GDM1 (cell line): Measurements from ENCODE around the gene GGTA1.
"Not testable (repeated sequence)": the region's sequence is repeated elsewhere in the genome, so short reads cannot be mapped to it uniquely, and the experiment has no call there.

Experiments
- DNase-seq: peaks from one replicate; lab custom pipeline; 2025; lab: John Stamatoyannopoulos, UW

The GGTA1 gene

DNA sequence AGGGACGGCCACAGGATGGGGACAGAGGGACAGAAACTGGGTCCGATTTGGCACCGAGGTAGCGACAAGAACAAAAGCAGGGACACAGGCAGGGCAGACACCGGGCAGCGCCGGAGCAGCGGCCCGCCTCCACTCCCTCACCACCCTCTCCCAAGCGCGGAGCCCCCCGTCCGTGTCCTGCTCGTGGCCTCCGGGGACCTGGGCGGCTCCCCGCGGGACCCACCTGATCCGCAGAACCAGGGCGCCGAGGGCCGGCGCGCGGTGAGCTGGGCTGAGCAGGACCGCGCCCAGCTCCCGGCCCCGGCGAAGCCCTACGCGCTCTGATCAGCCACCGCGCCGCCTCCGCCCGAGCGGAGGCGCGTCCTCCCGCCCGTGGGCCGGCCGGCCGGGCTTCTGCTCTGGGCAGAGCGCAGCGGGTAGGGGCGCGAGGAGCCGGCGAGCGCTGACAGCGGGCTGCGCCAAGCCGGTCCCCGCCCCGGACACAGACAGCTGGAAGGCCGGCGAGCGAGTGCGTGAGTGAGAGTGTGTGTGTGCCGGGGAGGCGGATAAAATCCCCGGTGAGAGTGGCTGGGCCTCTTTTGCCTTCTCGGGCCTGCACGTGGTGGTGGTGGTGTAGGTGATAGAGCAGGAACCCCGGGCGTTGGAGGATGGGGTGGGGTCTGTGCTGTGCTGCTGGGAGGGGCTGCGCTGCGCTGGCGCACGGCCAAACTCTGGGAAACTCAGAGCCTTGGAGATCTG lies at the start of gene GGTA1:
Gene GGTA1, minus strand, starts transcription at position 418 of the 738 bp plus-strand sequence. CDS start 31,922 bp downstream, outside the sequence.
- DNase-seq, result no peak

DNA sequence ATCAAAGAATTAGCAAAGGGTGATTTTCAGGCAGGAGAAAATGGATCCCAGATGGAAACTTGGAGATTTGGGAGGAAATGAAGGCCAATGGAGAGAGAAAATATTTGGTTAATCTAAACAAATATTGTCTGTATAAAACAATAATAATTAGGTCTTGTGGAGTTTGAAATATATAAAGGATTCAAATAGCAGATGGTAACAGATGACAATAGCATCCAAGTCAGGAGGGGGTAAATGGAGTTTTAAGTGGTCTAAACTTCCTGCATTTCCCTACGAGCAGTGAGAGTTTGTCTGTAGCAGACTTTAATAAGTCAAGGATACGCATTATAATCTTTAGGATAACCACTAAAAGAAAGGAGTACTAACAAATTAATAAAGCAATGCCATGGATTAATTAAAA lies 49.0 kb upstream of the GGTA1 start:
- no peak for DNase-seq

- DNase-seq, result peak; percentile 74
Observed at GRCh38 chr9:121545875-121546423, 46.3 kb upstream of the GGTA1 start.

GRCh38 chr9:121545150-121545874 lies 45.7 kb upstream of the GGTA1 start:
- DNase-seq, result no peak

DNA sequence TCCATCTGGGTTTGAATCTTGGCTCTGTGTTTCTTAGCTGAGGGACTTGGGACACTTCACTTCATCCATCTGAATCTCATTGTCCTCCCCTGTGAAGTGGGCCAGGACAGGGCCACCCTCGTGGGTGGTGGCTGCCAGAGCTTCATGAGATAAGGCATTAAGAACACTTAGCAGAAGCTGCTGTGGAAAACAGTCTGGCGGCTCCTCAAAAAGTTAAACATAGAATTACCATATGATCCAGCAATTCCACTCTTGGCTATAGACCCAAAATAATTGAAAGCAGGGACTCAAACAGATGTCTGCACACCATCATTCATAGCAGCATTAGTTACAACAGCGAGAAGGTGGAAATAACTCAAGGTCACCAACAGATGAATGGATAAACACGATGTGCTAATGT lies 42.4 kb upstream of the GGTA1 start:
- no peak for DNase-seq

DNA sequence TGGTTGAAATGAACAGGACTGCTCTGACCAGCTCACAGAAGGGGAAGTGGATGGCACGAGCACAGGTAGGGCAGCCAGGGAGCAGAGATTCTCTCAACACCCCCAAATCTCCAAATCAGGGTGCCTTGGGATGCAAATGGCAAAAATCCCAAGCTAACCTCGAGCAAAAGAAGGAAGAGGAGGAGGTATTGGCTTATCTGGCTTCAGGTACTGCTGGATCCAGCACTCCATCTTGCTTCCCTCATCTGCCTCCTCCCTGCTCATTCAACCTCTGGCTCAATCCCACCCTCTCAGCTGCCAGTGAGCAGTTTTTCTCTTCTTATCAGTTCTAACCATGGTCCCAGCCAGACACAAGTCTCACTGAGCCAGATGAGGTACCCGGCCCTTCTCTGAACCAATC lies 41.6 kb upstream of the GGTA1 start:
- no peak for DNase-seq

DNA sequence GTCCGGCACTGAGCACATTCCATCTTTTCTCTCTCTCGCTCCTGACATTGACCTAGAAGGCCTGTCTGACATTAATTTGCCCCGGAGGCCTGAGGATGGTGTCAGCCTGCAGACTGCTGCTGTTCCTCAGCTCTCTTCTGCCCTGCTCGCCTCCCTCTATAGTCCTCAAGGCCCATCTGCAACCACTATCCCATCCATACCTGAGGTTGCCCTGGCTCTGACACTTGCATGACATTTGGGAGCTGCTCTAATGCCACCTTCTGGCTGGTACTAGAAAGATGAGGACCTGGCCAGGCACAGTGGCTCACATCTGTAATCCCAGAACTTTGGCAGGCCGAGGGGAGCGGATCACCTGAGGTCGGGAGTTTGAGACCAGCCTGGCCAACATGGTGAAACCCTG lies 38.6 kb upstream of the GGTA1 start:
- no peak for DNase-seq

- DNase-seq, result no peak
Observed at GRCh38 chr9:121537283-121537682, 37.6 kb upstream of the GGTA1 start.

DNA sequence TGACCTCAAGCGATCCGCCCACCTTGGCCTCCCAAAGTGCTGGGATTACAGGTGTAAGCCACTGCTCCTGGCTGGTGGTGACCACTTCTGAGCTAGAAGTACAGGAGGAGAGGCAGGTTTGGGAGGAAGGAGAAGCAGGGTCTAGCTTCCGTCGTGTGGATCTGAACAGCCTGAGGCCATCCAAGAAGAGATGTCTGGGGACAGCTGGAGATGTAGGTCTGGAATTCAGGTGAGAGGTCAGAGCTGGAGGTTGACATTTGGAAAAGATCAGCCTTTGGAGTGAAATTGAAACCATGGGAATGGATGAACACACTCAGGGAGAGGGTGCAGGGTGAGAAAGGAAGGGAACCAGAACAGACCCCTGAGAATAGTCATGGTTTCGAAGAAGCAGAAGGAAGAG lies 33.2 kb upstream of the GGTA1 start:
- DNase-seq, result no peak

DNA sequence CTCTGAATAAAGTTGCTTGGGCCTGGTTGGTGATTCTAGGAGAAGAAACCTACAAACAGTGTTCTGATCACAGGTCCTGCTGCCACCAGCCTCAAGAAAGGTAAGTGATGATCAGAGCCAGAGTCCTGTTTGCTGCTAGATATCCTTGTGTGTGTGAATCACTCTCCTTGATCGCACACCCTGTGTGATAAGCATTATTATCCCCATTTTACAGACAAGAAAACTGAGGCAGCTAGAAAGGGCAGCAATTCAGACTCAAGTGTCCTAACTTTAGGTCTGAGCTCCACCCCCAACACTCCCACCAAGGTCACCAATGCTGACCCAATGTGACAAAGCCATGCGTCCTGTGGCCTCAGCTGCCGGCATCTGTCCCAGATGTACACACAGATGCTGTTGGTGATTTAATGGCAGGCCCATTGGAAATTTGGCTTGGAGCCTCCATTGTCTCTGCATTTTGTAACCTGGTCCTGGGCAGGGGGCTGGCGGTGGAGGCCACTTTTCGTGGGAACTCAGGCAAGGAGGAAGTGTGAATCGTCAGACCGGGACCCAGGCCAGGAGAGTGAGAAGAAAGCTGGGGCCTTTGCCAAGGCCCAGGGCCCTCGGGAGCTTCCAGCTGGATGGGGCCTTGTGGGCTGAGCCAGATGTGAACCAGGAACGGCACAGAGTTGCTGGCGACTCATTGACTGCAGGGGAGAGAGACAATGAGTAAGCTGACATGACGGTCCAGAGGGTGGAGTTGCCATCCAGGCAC lies 29.8 kb upstream of the GGTA1 start:
- no peak for DNase-seq

DNA sequence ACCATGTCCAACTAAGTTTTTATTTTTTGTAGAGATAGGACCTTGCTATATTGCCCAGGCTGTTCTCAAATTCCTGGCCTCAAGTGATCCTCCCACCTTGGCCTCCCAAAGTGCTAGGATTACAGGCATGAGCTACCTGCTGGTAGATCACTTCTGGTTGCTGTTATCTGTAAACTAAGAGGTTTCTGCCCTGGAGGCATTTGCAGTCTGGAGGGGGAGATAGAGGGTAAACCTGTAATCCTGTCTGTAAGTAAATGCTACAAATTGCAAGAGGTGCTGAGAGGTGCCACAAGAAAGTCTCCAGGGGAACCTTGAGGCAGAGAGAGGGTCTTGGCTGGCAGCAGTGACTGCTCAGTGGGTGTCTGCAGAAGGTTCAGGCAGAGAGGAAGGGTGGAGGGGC lies 29.0 kb upstream of the GGTA1 start:
- no peak for DNase-seq

GRCh38 chr9:121527371-121527770 lies 27.7 kb upstream of the GGTA1 start:
- no peak for DNase-seq

GRCh38 chr9:121519688-121520087 lies 20.0 kb upstream of the GGTA1 start:
- DNase-seq, result not testable (repeated sequence)

- no peak for DNase-seq
Observed at GRCh38 chr9:121518634-121519033, 19.0 kb upstream of the GGTA1 start.

DNA sequence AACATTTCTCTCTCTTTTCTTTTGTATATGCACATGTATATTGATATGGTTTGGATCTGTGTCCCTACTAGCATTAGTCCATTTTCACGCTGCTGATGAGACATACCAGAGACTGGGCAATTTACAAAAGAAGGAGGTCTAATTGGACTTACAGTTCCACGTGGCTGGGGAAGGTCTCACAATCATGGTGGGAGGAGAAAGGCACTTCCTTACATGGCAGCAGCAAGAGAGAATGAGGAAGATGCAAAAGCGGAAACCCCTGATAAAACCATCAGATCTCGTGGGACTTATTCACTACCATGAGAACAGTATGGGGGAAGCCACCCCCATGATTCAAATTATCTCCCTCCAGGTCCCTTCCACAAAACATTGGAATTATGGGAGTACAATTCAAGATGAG lies 13.5 kb upstream of the GGTA1 start:
- DNase-seq, result not testable (repeated sequence)

GRCh38 chr9:121510766-121511550 lies 11.3 kb upstream of the GGTA1 start:
- DNase-seq, result no peak

DNA sequence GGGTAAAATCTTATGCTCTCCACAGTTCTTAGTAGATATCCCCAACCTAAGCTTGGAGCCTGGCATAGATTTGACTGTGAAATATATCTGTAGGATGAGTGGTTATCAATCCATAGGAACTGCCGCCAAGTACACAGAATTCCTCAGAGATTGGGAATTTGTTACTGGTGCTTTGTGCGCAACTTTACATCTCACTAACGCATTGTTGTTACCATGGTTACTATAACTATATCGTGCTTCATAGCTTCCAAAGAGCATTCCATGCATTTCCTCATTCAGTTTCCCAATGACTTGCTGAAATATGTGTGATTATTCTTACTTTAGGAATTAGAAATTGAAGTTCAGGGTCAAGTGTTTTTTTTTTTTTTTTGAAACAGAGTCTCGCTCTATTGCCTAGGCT lies 9.5 kb upstream of the GGTA1 start:
- DNase-seq, result no peak

GRCh38 chr9:121508415-121508814 lies 8.8 kb upstream of the GGTA1 start:
- DNase-seq, result no peak

- no peak for DNase-seq
Observed at GRCh38 chr9:121505903-121506735, 6.5 kb upstream of the GGTA1 start.

- DNase-seq, result no peak
Observed at GRCh38 chr9:121503444-121503843, 3.8 kb upstream of the GGTA1 start.

DNA sequence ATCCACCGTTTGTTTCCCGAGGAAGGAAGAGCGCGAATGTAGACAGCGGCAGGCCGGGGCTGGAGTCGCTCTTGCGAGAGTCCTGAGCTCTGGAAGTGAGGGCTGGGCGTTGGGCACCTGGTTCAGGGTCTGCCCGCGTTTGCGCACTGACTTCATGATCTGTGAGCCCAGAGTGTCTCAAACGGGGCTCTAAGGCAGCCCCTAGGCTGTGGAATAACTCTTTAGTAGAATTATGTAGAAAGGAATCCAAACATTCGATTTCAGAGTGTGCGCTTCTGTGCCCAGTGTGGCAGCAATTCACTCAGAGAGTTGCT lies 478 bp upstream of the GGTA1 start:
- no peak for DNase-seq
